Endothelial cell of umbilical vein (primary cell): ENCODE measurements around the gene CACNB1.

Experiments used
- POLR2A ChIP-seq: IDR thresholded peaks from 2 replicates; pipeline ENCODE4 v1.6.1; 2012; ENCODE audit warnings: low read depth, mild to moderate bottlenecking, control low read depth, low read length
- POLR2AphosphoS5 ChIP-seq: IDR thresholded peaks from 2 replicates; pipeline ENCODE4 v1.6.1; 2012; ENCODE audit warnings: low read depth, mild to moderate bottlenecking, control low read depth, low read length, moderate library complexity; ENCODE audit not compliant: insufficient read depth
- TF ChIP-seq, protein P1 (sequence below), 2 donors: IDR thresholded peaks; 1 replicate in 1 of 2; 2 replicates in 1 of 2; pipeline ENCODE4 v1.5.1; 2011; ENCODE audit warnings: low read length in 2 of 2, mild to moderate bottlenecking in 2 of 2, moderate library complexity in 2 of 2, control low read depth in 1 of 2, inconsistent platforms in 1 of 2, low read depth in 1 of 2; ENCODE audit not compliant: insufficient read depth in 1 of 2; ENCODE audit errors: extremely low read depth in 1 of 2

DNA sequence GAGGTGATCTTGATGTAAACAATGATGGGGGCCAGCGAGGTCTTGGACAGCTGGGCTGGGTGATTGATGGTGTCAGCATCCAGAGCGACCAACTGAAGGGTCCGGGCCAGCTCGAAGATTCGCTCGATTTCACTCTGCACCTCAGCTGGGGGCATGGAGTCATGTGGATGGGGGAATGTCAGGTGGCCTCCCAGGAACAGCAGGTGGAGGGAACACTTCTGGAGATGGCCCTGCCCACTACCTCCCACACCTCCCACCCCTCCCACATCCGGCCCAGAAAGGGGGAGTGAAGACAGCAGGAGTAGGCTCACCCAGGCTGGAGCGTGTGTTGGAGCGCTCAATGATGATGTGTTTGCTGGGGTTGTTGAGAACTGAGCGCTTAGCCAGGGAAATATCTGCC lies 13.7 kb downstream of the CACNB1 start:
- TF ChIP-seq, protein P1, sequence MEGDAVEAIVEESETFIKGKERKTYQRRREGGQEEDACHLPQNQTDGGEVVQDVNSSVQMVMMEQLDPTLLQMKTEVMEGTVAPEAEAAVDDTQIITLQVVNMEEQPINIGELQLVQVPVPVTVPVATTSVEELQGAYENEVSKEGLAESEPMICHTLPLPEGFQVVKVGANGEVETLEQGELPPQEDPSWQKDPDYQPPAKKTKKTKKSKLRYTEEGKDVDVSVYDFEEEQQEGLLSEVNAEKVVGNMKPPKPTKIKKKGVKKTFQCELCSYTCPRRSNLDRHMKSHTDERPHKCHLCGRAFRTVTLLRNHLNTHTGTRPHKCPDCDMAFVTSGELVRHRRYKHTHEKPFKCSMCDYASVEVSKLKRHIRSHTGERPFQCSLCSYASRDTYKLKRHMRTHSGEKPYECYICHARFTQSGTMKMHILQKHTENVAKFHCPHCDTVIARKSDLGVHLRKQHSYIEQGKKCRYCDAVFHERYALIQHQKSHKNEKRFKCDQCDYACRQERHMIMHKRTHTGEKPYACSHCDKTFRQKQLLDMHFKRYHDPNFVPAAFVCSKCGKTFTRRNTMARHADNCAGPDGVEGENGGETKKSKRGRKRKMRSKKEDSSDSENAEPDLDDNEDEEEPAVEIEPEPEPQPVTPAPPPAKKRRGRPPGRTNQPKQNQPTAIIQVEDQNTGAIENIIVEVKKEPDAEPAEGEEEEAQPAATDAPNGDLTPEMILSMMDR (IDR thresholded peaks at IDR 0.05; ENCODE audit: extremely low read depth in 1 of 2, insufficient read depth in 1 of 2, low read depth in 1 of 2, low read length in 2 of 2) = no peak
- TF ChIP-seq POLR2AphosphoS5 (no peak), POLR2A (no peak)
